ENCODE results near the gene ACOXL. TPM values are rescaled to one million over a fixed set of nuclear protein-coding genes. Genes with fewer than 3 reads are reported as not detected.
"Not testable (repeated sequence)": the region's sequence is repeated elsewhere in the genome, so short reads cannot be mapped to it uniquely, and the experiment has no call there.

The ACOXL gene
- not detected for polyA plus RNA-seq

DNA sequence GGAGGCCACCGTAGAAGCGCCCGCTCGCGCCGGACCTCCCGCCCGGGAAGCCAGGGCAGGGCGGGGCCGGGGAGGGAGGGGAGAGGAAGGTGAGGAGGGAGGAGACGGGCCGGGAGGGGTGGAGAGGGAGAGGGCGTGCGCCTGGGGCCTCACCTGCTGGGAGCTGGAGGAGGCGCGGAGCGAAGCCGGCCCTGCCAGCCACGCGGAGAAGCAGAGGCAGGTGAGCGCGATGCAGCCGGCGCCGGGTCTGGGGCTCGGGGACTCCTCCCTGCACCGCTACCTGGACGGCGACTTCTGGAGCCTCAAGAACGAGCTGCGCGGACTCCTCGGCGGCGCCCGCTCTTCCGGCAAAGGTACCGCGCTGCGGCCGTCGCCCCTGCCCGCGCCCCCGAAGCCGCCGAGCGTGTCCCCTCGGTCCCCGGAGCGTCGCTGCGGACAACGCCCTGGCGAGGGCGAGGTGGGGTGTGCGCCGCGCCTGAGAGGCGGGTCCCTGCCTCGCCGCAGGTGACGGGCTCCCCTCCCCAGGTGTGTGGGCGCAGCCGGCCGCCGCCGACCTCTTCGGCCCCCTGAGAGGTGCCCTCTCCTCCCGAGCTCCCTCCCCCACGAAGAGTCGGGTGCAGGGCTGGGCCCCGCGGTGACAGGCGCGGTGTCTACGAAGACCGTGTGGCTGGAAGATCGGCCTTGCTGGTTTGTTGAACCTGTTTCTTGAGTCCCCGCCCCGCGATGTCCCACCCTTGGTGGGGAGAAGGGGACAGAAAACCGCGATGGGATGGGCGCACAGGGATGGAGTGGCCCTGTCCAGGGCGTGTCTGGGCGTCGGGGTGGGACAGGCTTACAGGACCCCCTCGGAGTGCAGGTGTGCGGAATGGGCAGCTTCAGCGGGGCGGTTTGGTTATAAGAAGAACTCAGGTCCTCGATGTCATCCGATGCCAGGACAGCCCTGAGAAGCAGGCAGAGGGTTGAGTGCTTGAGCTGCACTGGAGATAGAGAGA lies at the start of gene ACOXL:
TSS of gene ACOXL (plus strand) at position 152 of the 992 bp plus-strand sequence. CDS start 35,817 bp downstream, outside the sequence.
- Histone ChIP-seq H3K27ac (ENCODE audit: low read depth in 2 of 2, low read length in 1 of 2) (no peak within 1 kb of the TSS), H3K4me3 (ENCODE audit: low read depth in 1 of 2, low read length in 2 of 2) (peak within 1 kb of the TSS; percentile 17 to 34), H3K4me1 (ENCODE audit: control insufficient read depth in 2 of 2, insufficient read depth in 2 of 2, low read length in 1 of 2) (peaks cover 6 to 9% of the 10 kb centered on the region in 2 donors), H3K27me3 (ENCODE audit: control insufficient read depth in 1 of 2, insufficient read depth in 2 of 2, low read length in 2 of 2) (peaks cover 7 to 24% of the 10 kb centered on the region in 2 donors), H3K9me3 (ENCODE audit: control insufficient read depth in 2 of 2, insufficient read depth in 1 of 2, low read depth in 1 of 2, low read length in 1 of 2) (peaks cover 0 to 7% of the 10 kb centered on the region in 2 donors), H3K36me3 (ENCODE audit: control insufficient read depth in 2 of 2, insufficient read depth in 2 of 2, low read length in 1 of 2) (no peaks in the 10 kb centered on the region)
- WGBS, 2 donors: 2 to 3% methylated on average over 77 to 94 of the region's 94 CpGs

DNA sequence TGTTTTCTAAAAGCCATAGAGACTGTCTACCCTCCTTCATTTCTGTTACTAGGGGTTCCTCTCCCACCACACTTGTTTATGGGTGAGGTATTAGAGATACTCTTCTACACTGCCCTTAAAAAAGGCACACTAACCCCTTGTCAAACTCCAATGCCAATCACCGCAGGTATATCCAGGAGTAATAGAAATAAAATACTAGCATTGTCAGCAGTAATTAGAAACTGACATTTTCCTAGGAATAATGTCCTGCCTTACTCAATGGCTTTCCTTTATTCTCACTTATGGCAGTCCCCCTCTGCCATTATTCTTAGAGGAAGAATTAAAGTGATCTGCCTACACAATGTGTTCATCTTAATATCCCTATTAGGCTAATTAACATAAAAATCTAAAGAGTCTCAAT lies 49.5 kb upstream of the ACOXL start:
- WGBS, 2 donors: 96 to 100% methylated on average over 1 of the region's 1 CpG
- H3K4me1 ChIP-seq (ENCODE audit: control insufficient read depth in 2 of 2, insufficient read depth in 2 of 2, low read length in 1 of 2): no peaks in the 10 kb centered on the region
- no peak overlapping the region for H3K4me3 ChIP-seq (ENCODE audit: low read depth in 1 of 2, low read length in 2 of 2)
- no peaks in the 10 kb centered on the region for H3K27me3 ChIP-seq (ENCODE audit: control insufficient read depth in 1 of 2, insufficient read depth in 2 of 2, low read length in 2 of 2)
- no peaks in the 10 kb centered on the region for H3K36me3 ChIP-seq (ENCODE audit: control insufficient read depth in 2 of 2, insufficient read depth in 2 of 2, low read length in 1 of 2)
- peaks cover 0 to 2% of the 10 kb centered on the region in 2 donors for H3K9me3 ChIP-seq (ENCODE audit: control insufficient read depth in 2 of 2, insufficient read depth in 1 of 2, low read depth in 1 of 2, low read length in 1 of 2)
- no peak overlapping the region for H3K27ac ChIP-seq (ENCODE audit: low read depth in 2 of 2, low read length in 1 of 2)

DNA sequence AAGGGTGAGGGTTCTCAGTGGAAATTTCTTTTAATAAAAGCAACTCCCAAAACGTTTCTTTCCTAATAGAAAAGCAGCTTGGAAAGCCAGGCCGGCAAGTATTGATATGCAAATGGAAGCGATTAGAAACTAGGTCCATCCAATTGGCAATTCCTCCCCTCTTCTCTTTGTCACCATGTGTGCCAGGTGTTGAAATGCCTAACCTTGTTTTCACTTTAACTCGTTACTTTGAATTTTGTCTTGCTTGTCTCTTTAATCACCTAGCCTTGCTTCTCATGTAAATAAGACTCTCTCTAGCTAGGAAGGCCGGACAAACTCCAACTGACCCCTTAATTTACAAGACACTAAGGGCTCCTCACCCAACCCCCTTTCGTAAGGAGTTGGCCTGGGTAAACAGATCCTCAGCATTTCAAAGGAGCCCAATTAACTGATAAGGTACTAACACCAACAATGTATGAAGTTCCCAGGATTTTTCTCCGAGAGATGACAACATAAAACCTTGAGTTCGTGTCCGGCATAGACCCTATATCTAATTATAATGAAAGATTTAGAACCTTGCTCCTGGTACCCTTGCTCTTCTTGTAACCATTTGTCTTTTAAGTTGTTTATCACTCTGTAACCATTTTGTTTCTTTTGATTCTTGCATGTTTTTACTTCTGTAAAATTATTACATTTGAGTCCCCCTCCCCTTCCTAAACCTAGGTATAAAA lies 44.4 kb upstream of the ACOXL start:
- H3K4me3 ChIP-seq (ENCODE audit: low read depth in 1 of 2, low read length in 2 of 2); H3K27ac ChIP-seq (ENCODE audit: low read depth in 2 of 2, low read length in 1 of 2); H3K4me1 ChIP-seq (ENCODE audit: control insufficient read depth in 2 of 2, insufficient read depth in 2 of 2, low read length in 1 of 2); H3K9me3 ChIP-seq (ENCODE audit: control insufficient read depth in 2 of 2, insufficient read depth in 1 of 2, low read depth in 1 of 2, low read length in 1 of 2); H3K36me3 ChIP-seq (ENCODE audit: control insufficient read depth in 2 of 2, insufficient read depth in 2 of 2, low read length in 1 of 2); H3K27me3 ChIP-seq (ENCODE audit: control insufficient read depth in 1 of 2, insufficient read depth in 2 of 2, low read length in 2 of 2): not testable (repeated sequence)
- 41 to 52% methylated on average over 9 of the region's 9 CpGs for WGBS, 2 donors

DNA sequence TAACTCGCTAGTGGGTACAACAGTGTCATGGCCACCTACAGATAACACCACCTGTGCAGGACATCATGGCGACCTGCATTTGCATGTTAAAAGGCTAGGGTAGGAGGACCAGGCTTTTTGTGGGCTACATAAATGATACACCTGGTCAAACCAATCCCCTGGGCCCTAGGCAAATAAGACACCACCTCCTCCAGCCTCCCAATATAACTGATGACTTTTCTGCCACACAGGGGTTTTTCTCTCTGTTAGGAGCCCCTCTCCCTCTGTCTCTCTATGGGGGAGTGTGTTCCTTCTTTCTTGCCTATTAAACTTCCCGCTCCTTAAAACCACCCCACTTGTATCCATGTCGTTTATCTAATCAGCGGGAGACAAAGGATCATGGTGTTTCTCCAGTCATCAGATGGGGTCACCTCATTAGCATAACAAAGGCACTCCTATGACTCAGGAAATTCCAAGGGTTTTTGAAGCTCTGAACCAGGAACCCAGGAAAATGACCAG lies 43.7 kb upstream of the ACOXL start:
- H3K36me3 ChIP-seq (ENCODE audit: control insufficient read depth in 2 of 2, insufficient read depth in 2 of 2, low read length in 1 of 2): no peaks in the 10 kb centered on the region
- 32 to 41% methylated on average over 5 of the region's 5 CpGs for WGBS, 2 donors
- peaks cover 2% of the 10 kb centered on the region in 2 donors for H3K9me3 ChIP-seq (ENCODE audit: control insufficient read depth in 2 of 2, insufficient read depth in 1 of 2, low read depth in 1 of 2, low read length in 1 of 2)
- H3K4me1 ChIP-seq (ENCODE audit: control insufficient read depth in 2 of 2, insufficient read depth in 2 of 2, low read length in 1 of 2): no peaks in the 10 kb centered on the region
- peaks cover 0 to 3% of the 10 kb centered on the region in 2 donors for H3K27me3 ChIP-seq (ENCODE audit: control insufficient read depth in 1 of 2, insufficient read depth in 2 of 2, low read length in 2 of 2)
- no peak overlapping the region for H3K27ac ChIP-seq (ENCODE audit: low read depth in 2 of 2, low read length in 1 of 2)
- H3K4me3 ChIP-seq (ENCODE audit: low read depth in 1 of 2, low read length in 2 of 2): no peak overlapping the region

DNA sequence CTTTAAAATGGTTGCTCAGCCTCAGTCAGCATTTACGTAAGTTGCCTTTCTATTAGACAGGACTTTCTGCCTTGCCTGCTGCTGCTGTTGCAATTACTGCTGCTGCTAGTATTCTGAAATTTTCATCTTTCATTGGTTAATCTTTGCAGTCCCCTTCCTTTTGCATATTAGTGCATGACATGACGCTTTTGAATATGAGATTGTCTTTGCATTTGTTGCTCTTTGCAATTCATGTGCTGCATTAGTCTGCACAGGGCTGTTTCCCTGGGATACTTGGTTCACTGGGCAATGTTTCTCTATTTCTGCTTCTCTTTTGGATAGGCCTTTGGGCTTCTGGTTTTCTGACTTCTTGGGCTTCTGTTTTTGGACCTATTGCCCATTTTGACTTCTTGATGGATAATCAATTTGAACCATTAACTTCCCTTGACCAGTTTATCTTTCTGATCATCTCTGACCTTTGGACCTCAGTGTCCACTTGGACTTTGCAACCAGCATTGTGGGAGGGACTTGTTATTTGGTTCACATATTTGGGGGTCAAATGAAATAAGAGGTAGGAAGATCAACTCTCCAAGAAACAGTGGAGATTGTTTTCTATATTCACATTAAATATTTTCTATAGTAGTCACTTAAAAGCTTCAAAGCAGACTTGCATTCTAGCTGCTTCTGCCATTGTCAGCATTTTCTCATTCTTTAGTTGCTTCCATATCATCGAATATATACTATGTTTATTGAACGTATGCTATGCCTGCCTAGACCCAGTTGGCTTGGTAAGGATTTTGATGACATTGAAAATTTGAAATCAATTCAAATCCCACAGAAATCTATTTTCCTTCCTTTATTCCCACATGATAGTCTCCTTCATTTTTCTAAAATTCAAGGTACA lies 42.0 kb upstream of the ACOXL start:
- no peaks in the 10 kb centered on the region for H3K4me1 ChIP-seq (ENCODE audit: control insufficient read depth in 2 of 2, insufficient read depth in 2 of 2, low read length in 1 of 2)
- WGBS, 2 donors: 85 to 86% methylated on average over 4 of the region's 4 CpGs
- peaks cover 0 to 3% of the 10 kb centered on the region in 2 donors for H3K27me3 ChIP-seq (ENCODE audit: control insufficient read depth in 1 of 2, insufficient read depth in 2 of 2, low read length in 2 of 2)
- peaks cover 2% of the 10 kb centered on the region in 2 donors for H3K9me3 ChIP-seq (ENCODE audit: control insufficient read depth in 2 of 2, insufficient read depth in 1 of 2, low read depth in 1 of 2, low read length in 1 of 2)
- no peak overlapping the region for H3K4me3 ChIP-seq (ENCODE audit: low read depth in 1 of 2, low read length in 2 of 2)
- H3K36me3 ChIP-seq (ENCODE audit: control insufficient read depth in 2 of 2, insufficient read depth in 2 of 2, low read length in 1 of 2): no peaks in the 10 kb centered on the region
- no peak overlapping the region for H3K27ac ChIP-seq (ENCODE audit: low read depth in 2 of 2, low read length in 1 of 2)

DNA sequence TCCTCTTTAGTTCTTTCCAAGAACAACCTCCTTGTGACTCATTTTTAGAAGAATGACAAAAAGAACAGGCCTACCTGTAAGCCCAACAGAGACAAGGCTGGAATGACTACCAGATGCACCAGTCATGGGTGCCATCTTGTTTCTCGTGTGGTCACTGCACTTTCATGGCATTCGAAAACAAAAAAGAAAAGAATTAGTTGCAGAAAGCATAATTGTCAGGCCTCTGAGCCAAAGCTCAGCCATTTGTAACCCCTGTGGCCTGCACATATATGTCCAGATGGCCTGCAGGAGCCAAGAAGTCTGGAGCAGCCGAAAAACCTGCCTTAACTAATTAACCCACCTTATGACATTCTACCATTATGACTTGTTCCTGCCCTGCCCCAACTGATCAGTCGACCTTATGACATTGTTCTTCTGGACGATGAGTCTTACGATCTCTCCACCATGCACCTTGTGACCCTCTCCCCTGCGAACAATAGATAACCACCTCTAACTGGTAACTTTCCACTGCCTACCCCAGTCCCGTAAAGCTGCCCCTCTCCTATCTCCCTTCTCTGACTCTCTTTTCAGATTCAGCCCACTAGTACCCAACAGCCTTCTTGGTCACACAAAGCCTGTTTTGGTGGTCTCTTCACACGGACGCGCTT lies 40.6 kb upstream of the ACOXL start:
- Histone ChIP-seq H3K36me3 (ENCODE audit: control insufficient read depth in 2 of 2, insufficient read depth in 2 of 2, low read length in 1 of 2) (no peaks in the 10 kb centered on the region), H3K27ac (ENCODE audit: low read depth in 2 of 2, low read length in 1 of 2) (no peak overlapping the region), H3K4me1 (ENCODE audit: control insufficient read depth in 2 of 2, insufficient read depth in 2 of 2, low read length in 1 of 2) (no peaks in the 10 kb centered on the region), H3K9me3 (ENCODE audit: control insufficient read depth in 2 of 2, insufficient read depth in 1 of 2, low read depth in 1 of 2, low read length in 1 of 2) (peaks cover 2% of the 10 kb centered on the region in 2 donors), H3K27me3 (ENCODE audit: control insufficient read depth in 1 of 2, insufficient read depth in 2 of 2, low read length in 2 of 2) (peaks cover 0 to 3% of the 10 kb centered on the region in 2 donors), H3K4me3 (ENCODE audit: low read depth in 1 of 2, low read length in 2 of 2) (no peak overlapping the region)
- WGBS, 2 donors: 93 to 97% methylated on average over 11 of the region's 11 CpGs

DNA sequence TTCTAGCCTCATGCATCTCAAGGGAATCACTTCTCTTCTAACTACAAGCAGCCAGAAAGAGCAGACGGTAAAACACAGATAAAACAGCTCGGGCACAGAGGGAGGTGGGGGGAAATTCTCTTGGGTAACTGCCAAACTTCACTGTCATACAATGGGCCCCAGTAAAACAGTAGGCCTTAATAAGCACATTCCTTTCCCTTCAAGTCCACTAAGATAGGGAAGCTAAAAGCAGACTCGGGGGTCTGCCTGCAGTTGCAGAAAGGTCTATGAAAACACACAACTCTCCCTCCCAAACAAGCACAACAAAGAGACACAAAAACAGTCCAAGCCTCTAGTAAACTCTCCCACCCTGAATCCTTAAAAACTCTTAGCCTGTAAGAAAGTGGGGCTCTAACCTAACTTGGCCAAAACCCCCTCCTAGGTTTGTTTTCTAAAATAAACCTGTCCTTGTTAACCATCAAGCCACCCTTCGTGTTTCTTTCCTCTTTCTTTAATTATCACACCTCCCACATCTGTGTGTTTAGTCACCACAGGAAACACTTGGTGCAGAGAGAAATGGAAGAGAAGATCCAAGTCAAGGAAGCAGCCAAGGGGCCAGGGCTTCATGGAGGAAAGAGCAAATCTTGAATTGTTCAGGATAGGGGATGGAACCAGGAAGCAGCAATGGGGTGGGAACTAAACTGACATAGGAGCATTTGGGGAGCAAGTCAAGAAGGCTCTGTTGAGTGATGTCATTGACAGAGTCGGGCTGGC lies 37.1 kb upstream of the ACOXL start:
- H3K4me3 ChIP-seq (ENCODE audit: low read depth in 1 of 2, low read length in 2 of 2); H3K36me3 ChIP-seq (ENCODE audit: control insufficient read depth in 2 of 2, insufficient read depth in 2 of 2, low read length in 1 of 2); H3K9me3 ChIP-seq (ENCODE audit: control insufficient read depth in 2 of 2, insufficient read depth in 1 of 2, low read depth in 1 of 2, low read length in 1 of 2); H3K27ac ChIP-seq (ENCODE audit: low read depth in 2 of 2, low read length in 1 of 2); H3K27me3 ChIP-seq (ENCODE audit: control insufficient read depth in 1 of 2, insufficient read depth in 2 of 2, low read length in 2 of 2); H3K4me1 ChIP-seq (ENCODE audit: control insufficient read depth in 2 of 2, insufficient read depth in 2 of 2, low read length in 1 of 2): not testable (repeated sequence)
- 25 to 46% methylated on average over 4 to 5 of the region's 5 CpGs for WGBS, 2 donors

DNA sequence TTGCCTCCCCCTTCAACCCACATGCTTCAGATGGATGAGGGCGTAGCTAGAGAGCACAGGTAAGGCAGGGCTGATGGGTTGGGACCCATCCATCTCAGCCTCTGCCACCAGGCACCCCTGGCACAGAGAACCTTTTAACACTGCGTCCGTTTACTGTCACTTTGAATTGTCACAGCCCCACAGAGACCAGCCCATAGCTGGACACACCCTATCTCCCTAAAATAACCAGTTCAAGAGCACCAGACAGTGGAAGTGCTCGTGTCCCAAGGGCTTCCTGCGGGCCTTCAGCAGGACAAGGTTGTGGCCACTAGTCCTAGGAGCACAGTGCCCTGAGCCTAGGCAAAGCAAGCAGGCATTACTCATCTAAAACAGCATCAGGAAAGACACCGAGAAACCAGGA lies 34.1 kb upstream of the ACOXL start:
- H3K36me3 ChIP-seq (ENCODE audit: control insufficient read depth in 2 of 2, insufficient read depth in 2 of 2, low read length in 1 of 2); H3K9me3 ChIP-seq (ENCODE audit: control insufficient read depth in 2 of 2, insufficient read depth in 1 of 2, low read depth in 1 of 2, low read length in 1 of 2); H3K27ac ChIP-seq (ENCODE audit: low read depth in 2 of 2, low read length in 1 of 2); H3K27me3 ChIP-seq (ENCODE audit: control insufficient read depth in 1 of 2, insufficient read depth in 2 of 2, low read length in 2 of 2); H3K4me3 ChIP-seq (ENCODE audit: low read depth in 1 of 2, low read length in 2 of 2); H3K4me1 ChIP-seq (ENCODE audit: control insufficient read depth in 2 of 2, insufficient read depth in 2 of 2, low read length in 1 of 2): not testable (repeated sequence)
- WGBS, 2 donors: no CpG with 5 or more reads among the region's 6 CpGs

All from esophagus (tissue), 2 donors.